ENCODE results near the gene SYT15.

- TF ChIP-seq, protein P1, sequence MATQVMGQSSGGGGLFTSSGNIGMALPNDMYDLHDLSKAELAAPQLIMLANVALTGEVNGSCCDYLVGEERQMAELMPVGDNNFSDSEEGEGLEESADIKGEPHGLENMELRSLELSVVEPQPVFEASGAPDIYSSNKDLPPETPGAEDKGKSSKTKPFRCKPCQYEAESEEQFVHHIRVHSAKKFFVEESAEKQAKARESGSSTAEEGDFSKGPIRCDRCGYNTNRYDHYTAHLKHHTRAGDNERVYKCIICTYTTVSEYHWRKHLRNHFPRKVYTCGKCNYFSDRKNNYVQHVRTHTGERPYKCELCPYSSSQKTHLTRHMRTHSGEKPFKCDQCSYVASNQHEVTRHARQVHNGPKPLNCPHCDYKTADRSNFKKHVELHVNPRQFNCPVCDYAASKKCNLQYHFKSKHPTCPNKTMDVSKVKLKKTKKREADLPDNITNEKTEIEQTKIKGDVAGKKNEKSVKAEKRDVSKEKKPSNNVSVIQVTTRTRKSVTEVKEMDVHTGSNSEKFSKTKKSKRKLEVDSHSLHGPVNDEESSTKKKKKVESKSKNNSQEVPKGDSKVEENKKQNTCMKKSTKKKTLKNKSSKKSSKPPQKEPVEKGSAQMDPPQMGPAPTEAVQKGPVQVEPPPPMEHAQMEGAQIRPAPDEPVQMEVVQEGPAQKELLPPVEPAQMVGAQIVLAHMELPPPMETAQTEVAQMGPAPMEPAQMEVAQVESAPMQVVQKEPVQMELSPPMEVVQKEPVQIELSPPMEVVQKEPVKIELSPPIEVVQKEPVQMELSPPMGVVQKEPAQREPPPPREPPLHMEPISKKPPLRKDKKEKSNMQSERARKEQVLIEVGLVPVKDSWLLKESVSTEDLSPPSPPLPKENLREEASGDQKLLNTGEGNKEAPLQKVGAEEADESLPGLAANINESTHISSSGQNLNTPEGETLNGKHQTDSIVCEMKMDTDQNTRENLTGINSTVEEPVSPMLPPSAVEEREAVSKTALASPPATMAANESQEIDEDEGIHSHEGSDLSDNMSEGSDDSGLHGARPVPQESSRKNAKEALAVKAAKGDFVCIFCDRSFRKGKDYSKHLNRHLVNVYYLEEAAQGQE (tag by site-specific recombination; IDR thresholded peaks at IDR 0.05) = no peak
- TF ChIP-seq, protein P2, sequence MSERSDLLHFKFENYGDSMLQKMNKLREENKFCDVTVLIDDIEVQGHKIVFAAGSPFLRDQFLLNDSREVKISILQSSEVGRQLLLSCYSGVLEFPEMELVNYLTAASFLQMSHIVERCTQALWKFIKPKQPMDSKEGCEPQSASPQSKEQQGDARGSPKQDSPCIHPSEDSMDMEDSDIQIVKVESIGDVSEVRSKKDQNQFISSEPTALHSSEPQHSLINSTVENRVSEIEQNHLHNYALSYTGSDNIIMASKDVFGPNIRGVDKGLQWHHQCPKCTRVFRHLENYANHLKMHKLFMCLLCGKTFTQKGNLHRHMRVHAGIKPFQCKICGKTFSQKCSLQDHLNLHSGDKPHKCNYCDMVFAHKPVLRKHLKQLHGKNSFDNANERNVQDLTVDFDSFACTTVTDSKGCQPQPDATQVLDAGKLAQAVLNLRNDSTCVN (tag by site-specific recombination; optimal IDR thresholded peaks at IDR 0.05) = no peak
- TF ChIP-seq MYNN (tag by site-specific recombination; IDR thresholded peaks at IDR 0.05; ENCODE audit: borderline replicate concordance) = no peak
- no peak for TF ChIP-seq ZNF830 (tag by site-specific recombination; IDR thresholded peaks at IDR 0.05; ENCODE audit: low read depth)
- no peak for TF ChIP-seq ZNF292 (tag by site-specific recombination; IDR thresholded peaks at IDR 0.05; ENCODE audit: borderline replicate concordance, low read depth)
- TF ChIP-seq ZNF114 (tag by site-specific recombination; IDR thresholded peaks at IDR 0.05) = no peak
- TF ChIP-seq ZBTB21 (tag by site-specific recombination; IDR thresholded peaks at IDR 0.05) = no peak
- no peak for TF ChIP-seq ZFHX2 (tag by site-specific recombination; conservative IDR thresholded peaks at IDR 0.05)
- TF ChIP-seq MEIS1 (CRISPR knock-in tag; IDR thresholded peaks at IDR 0.05; ENCODE audit: borderline replicate concordance) = no peak
These were observed 18.5 kb upstream of the SYT15 start for GRCh38 chr10:46560381-46560780.

All from HEK293 (cell line).